HCT116 (cell line): ENCODE results near the gene XAB2. TPM values are rescaled to one million over a fixed set of nuclear protein-coding genes. Genes with fewer than 3 reads are reported as not detected.

Source experiments
- ATAC-seq: fragments of 200-7000 bp; cut with Tn5 transposase; 2 replicates; pipeline ENCODE4 v1.9.1; 2020; ENCODE audit warnings: mild to moderate bottlenecking, moderate library complexity
- BruUV-seq: library from RNA; stranded (reverse); fragments of 400-500 nt; replicated peaks from 2 replicates; lab custom pipeline; 2021; lab: Mats Ljungman, UMichigan
- CTCF ChIA-PET: fragments of 300-600 bp; sonication (Branson Sonifier 250); formaldehyde crosslinking; loops from one replicate; lab custom pipeline; 2021; ENCODE audit warnings: antibody characterized with exemption; lab: Charles Lee
- POLR2A ChIA-PET: fragments of 300-600, 350-600 bp; sonication (Branson Sonifier 250); formaldehyde crosslinking; loops from one replicate; lab custom pipeline; 2021; ENCODE audit warnings: antibody characterized with exemption; lab: Charles Lee
- RAD21 ChIA-PET, 2 experiments: fragments of 300-600 bp; sonication (Branson Sonifier 250); formaldehyde crosslinking; loops; one replicate each; lab custom pipeline; 2023; ENCODE audit warnings: low total read pairs in 2 of 2; ENCODE audit not compliant: uncharacterized antibody in 2 of 2, unreplicated experiment in 2 of 2, low non-redundant PET in 1 of 2; lab: Charles Lee
- DNase-seq: peaks from one replicate; pipeline ENCODE4 v3.0.0-alpha.2; 2010; ENCODE audit warnings: low read depth, low spot score
- H2AFZ ChIP-seq: fragments of 200-600 bp; shearing (Covaris generic), sonication (generic); 2 replicates; pipeline ENCODE4 v1.6.1; 2017; ENCODE audit warnings: low read depth, mixed run types, mixed read lengths, antibody characterized with exemption, low read length; ENCODE audit not compliant: poor library complexity, severe bottlenecking
- H3K27ac ChIP-seq: 2 replicates; pipeline ENCODE4 v1.5.1; 2012; ENCODE audit warnings: low read depth, low read length
- H3K27me3 ChIP-seq: fragments of 200-600 bp; sonication (generic); 2 replicates; pipeline ENCODE4 v1.6.1; 2016; ENCODE audit warnings: mixed run types, low read length, mixed read lengths; ENCODE audit not compliant: insufficient read depth
- H3K36me3 ChIP-seq, 2 experiments: fragments of 200-500 bp in 1 of 2; fragments of 200-600 bp in 1 of 2; sonication (Bioruptor generic) in 1 of 2; sonication (generic) in 1 of 2; 2 replicates each; pipeline versions ENCODE4 v1.5.1 to v1.6.1; 2014 to 2016; ENCODE audit warnings: low read length in 2 of 2, inconsistent platforms in 1 of 2, mixed read lengths in 1 of 2, mixed run types in 1 of 2; ENCODE audit not compliant: insufficient read depth in 2 of 2, control insufficient read depth in 1 of 2
- H3K4me1 ChIP-seq, 2 experiments: fragments of 200-600 bp in 1 of 2; sonication (generic) in 1 of 2; 2 replicates each; pipeline versions ENCODE4 v1.5.1 to v1.6.1; 2012 to 2017; ENCODE audit warnings: low read length in 2 of 2, inconsistent platforms in 1 of 2, mild to moderate bottlenecking in 1 of 2, mixed read lengths in 1 of 2, mixed run types in 1 of 2, moderate library complexity in 1 of 2; ENCODE audit not compliant: insufficient read depth in 2 of 2, control insufficient read depth in 1 of 2
- H3K4me2 ChIP-seq: fragments of 200-600 bp; sonication (generic); 2 replicates; pipeline ENCODE4 v1.6.1; 2017; ENCODE audit warnings: mixed run types, low read length, mixed read lengths
- H3K4me3 ChIP-seq, 2 experiments: fragments of 200-600 bp in 1 of 2; sonication (generic) in 1 of 2; replicated peaks in 1 of 2; 2 replicates each; pipeline ENCODE4 v1.5.1; 2011 to 2016; ENCODE audit warnings: low read length in 2 of 2, control low read depth in 1 of 2, low read depth in 1 of 2, mild to moderate bottlenecking in 1 of 2, mixed read lengths in 1 of 2, mixed run types in 1 of 2
- H3K79me2 ChIP-seq: fragments of 200-600 bp; sonication (generic); 2 replicates; pipeline ENCODE4 v1.6.1; 2017; ENCODE audit warnings: mild to moderate bottlenecking, mixed run types, low read length, moderate library complexity, mixed read lengths; ENCODE audit not compliant: insufficient read depth
- H3K9ac ChIP-seq: fragments of 200-600 bp; sonication (generic); 2 replicates; pipeline ENCODE4 v1.6.1; 2016; ENCODE audit warnings: low read length, mixed read lengths
- H3K9me2 ChIP-seq: fragments of 200-600 bp; sonication (generic), shearing (Covaris generic); 2 replicates; pipeline ENCODE4 v1.6.1; 2017; ENCODE audit warnings: mixed run types, mild to moderate bottlenecking, moderate library complexity; ENCODE audit not compliant: insufficient read depth
- H3K9me3 ChIP-seq, 2 experiments: fragments of 200-500 bp in 1 of 2; fragments of 200-600 bp in 1 of 2; sonication (Bioruptor generic) in 1 of 2; sonication (generic) in 1 of 2; 2 replicates each; pipeline ENCODE4 v1.6.1; 2014 to 2017; ENCODE audit warnings: low read length in 2 of 2, mixed read lengths in 2 of 2, inconsistent platforms in 1 of 2, low read depth in 1 of 2, mild to moderate bottlenecking in 1 of 2, mixed run types in 1 of 2, moderate library complexity in 1 of 2; ENCODE audit not compliant: control insufficient read depth in 1 of 2, insufficient read depth in 1 of 2
- H4K20me1 ChIP-seq: fragments of 200-600 bp; sonication (generic), shearing (Covaris generic); 2 replicates; pipeline ENCODE4 v1.6.1; 2017; ENCODE audit warnings: mixed run types, mild to moderate bottlenecking, moderate library complexity; ENCODE audit not compliant: insufficient read depth
- ATF3 ChIP-seq: IDR thresholded peaks from 2 replicates; pipeline ENCODE4 v1.6.1; 2012
- CTCF ChIP-seq, 3 experiments: fragments of 200-600 bp in 1 of 3; sonication (generic) in 1 of 3; IDR thresholded peaks in 2 of 3; conservative IDR thresholded peaks in 1 of 3; 2 replicates each; pipeline ENCODE4 v1.5.1; 2012 to 2017; ENCODE audit warnings: low read depth in 2 of 3, low read length in 2 of 3, antibody characterized with exemption in 1 of 3, borderline replicate concordance in 1 of 3, control low read depth in 1 of 3, mild to moderate bottlenecking in 1 of 3, mixed read lengths in 1 of 3, mixed run types in 1 of 3, moderate library complexity in 1 of 3; ENCODE audit not compliant: insufficient read depth in 1 of 3
- ELF1 ChIP-seq: IDR thresholded peaks from 2 replicates; pipeline ENCODE4 v1.6.1; 2012; ENCODE audit warnings: low read depth, borderline replicate concordance
- JUND ChIP-seq: IDR thresholded peaks from 2 replicates; pipeline ENCODE4 v1.6.1; 2012
- MAX ChIP-seq: IDR thresholded peaks from 2 replicates; pipeline ENCODE4 v1.6.1; 2012
- POLR2AphosphoS5 ChIP-seq: IDR thresholded peaks from 2 replicates; pipeline ENCODE4 v1.6.1; 2011; ENCODE audit warnings: mild to moderate bottlenecking, low read depth, low read length, moderate library complexity
- REST ChIP-seq: IDR thresholded peaks from 2 replicates; pipeline ENCODE4 v1.6.1; 2012; ENCODE audit warnings: low read depth
- SIN3A ChIP-seq: IDR thresholded peaks from 2 replicates; pipeline ENCODE4 v1.6.1; 2012; ENCODE audit warnings: low read depth
- SRF ChIP-seq: IDR thresholded peaks from 2 replicates; pipeline ENCODE4 v1.6.1; 2012; ENCODE audit warnings: low read depth
- TCF7L2 ChIP-seq: IDR thresholded peaks from 2 replicates; pipeline ENCODE4 v1.7.0; 2011; ENCODE audit warnings: borderline replicate concordance, inconsistent platforms; ENCODE audit not compliant: insufficient read depth, insufficient read length; ENCODE audit errors: extremely low read depth
- YY1 ChIP-seq: IDR thresholded peaks from 2 replicates; pipeline ENCODE4 v1.6.1; 2011; ENCODE audit warnings: low read length, low read depth, moderate library complexity, mild to moderate bottlenecking; ENCODE audit not compliant: insufficient replicate concordance; ENCODE audit errors: extremely low read depth
- ZFX ChIP-seq: fragments of 450-650 bp; IDR thresholded peaks from 2 replicates; pipeline ENCODE4 v1.6.1; 2017
- ZNF274 ChIP-seq: fragments of 200-500 bp; sonication (Bioruptor generic); IDR thresholded peaks from 2 replicates; pipeline ENCODE4 v1.6.1; 2014; ENCODE audit warnings: mild to moderate bottlenecking, low read depth, low read length, inconsistent platforms
- intact Hi-C: fragments of 100-400 bp; cut with micrococcal nuclease; formaldehyde crosslinking; loops from 2 replicates; pipeline ENCODE4 v1.10.0; 2022
- total RNA-seq: library from RNA; stranded (reverse); gene quantifications from one replicate; pipeline ENCODE4 v1.2.1, GENCODE V29; 2021; ENCODE audit not compliant: unreplicated experiment

Gene XAB2
- total RNA-seq, 1 experiment from 2014 or later, result 103 TPM

GRCh38 chr19:7645656-7646425 is 16.5 kb upstream of the XAB2 start:
- Histone ChIP-seq H3K4me2 (no peak overlapping the region), H3K36me3 (peaks cover 0 to 11% of the 10 kb centered on the region in 2 experiments; a peak in 1 of 4 replicates), H3K27ac (no peak overlapping the region), H3K79me2 (no peaks in the 10 kb centered on the region), H3K9me2 (no peaks in the 10 kb centered on the region), H3K4me1 (peaks cover 0 to 13% of the 10 kb centered on the region in 2 experiments; a peak in 2 of 4 replicates), H4K20me1 (no peaks in the 10 kb centered on the region), H2AFZ (no peak overlapping the region), H3K4me3 (no peak overlapping the region), H3K9me3 (no peaks in the 10 kb centered on the region), H3K27me3 (no peaks in the 10 kb centered on the region), H3K9ac (no peak overlapping the region)
- ChIA-PET RAD21 (no interaction called here), CTCF (no interaction called here), POLR2A (no interaction called here)
- DNase-seq, result no peak
- ATAC-seq, result no peak
- intact Hi-C loops, result no loop called here
- TF ChIP-seq ATF3, result no peak
- TF ChIP-seq POLR2AphosphoS5, result no peak
- no peak for TF ChIP-seq JUND
- TF ChIP-seq ZNF274, result no peak
- no peak for TF ChIP-seq TCF7L2
- TF ChIP-seq ZFX, result no peak
- TF ChIP-seq REST, result no peak
- TF ChIP-seq SIN3A, result no peak
- TF ChIP-seq MAX, result no peak
- no peak for TF ChIP-seq ELF1
- no peak for TF ChIP-seq SRF
- no peak for TF ChIP-seq YY1
- TF ChIP-seq CTCF (IDR thresholded peaks at IDR 0.05 in 2 of 3, conservative IDR thresholded peaks at IDR 0.05 in 1 of 3; ENCODE audit: borderline replicate concordance in 1 of 3, insufficient read depth in 1 of 3, low read depth in 2 of 3, low read length in 2 of 3), result no peak
- no TSS peak for BruUV-seq
